Activated T-cell treated with anti-CD3 and anti-CD28 coated beads, Interleukin-2, amount 50 U/mL, for 4 hours (primary cell): ENCODE results near the gene LOXL4. TPM values are rescaled to one million over a fixed set of nuclear protein-coding genes. Genes with fewer than 3 reads are reported as not detected.
"Not testable (repeated sequence)": the region's sequence is repeated elsewhere in the genome, so short reads cannot be mapped to it uniquely, and the experiment has no call there.

Experiments used
- ATAC-seq, 2 donors: fragments of 200-7000 bp; cut with Tn5 transposase; one replicate each; pipeline ENCODE4 v1.10.0; 2021
- DNase-seq: peaks from one replicate; pipeline ENCODE4 v3.0.0-alpha.2; 2020
- H3K27me3 Mint-ChIP-seq: one replicate; pipeline ENCODE4 v1.8.0; 2021; ENCODE audit warnings: low read depth, mixed read lengths
- H3K36me3 Mint-ChIP-seq: one replicate; pipeline ENCODE4 v1.8.0; 2022; ENCODE audit warnings: mixed read lengths; ENCODE audit not compliant: insufficient read depth
- H3K4me1 Mint-ChIP-seq: one replicate; pipeline ENCODE4 v1.8.0; 2021; ENCODE audit warnings: low read depth, mixed read lengths
- H3K4me3 Mint-ChIP-seq: one replicate; pipeline ENCODE4 v1.8.0; 2021; ENCODE audit warnings: mild to moderate bottlenecking, moderate library complexity, mixed read lengths
- H3K9me3 Mint-ChIP-seq: one replicate; pipeline ENCODE4 v1.8.0; 2021; ENCODE audit warnings: mixed read lengths
- total RNA-seq, 3 donors: library from RNA; stranded (reverse); gene quantifications; one replicate each; pipeline ENCODE4 v1.2.1, GENCODE V29; 2021

LOXL4 gene
- total RNA-seq, 3 donors from 2014 or later: not detected

GRCh38 chr10:98252464-98252863 is 15.5 kb downstream of the LOXL4 start:
- Mint-ChIP-seq H3K36me3 (peaks cover 24% of the 10 kb centered on the region), H3K9me3 (no peaks in the 10 kb centered on the region), H3K4me1 (no peaks in the 10 kb centered on the region), H3K27me3 (no peaks in the 10 kb centered on the region), H3K4me3 (no peak overlapping the region)
- ATAC-seq (no peak), DNase-seq (no peak)

- H3K27me3 Mint-ChIP-seq: no peaks in the 10 kb centered on the region
- DNase-seq (no peak), ATAC-seq (no peak)
- peaks cover 25% of the 10 kb centered on the region for H3K36me3 Mint-ChIP-seq
- no peaks in the 10 kb centered on the region for H3K9me3 Mint-ChIP-seq
- H3K4me3 Mint-ChIP-seq: no peak overlapping the region
- no peaks in the 10 kb centered on the region for H3K4me1 Mint-ChIP-seq
These were observed 16.6 kb downstream of the LOXL4 start for GRCh38 chr10:98251399-98251798.

GRCh38 chr10:98249134-98249533 is 18.9 kb downstream of the LOXL4 start:
- Mint-ChIP-seq H3K36me3 (peaks cover 30% of the 10 kb centered on the region), H3K27me3 (no peaks in the 10 kb centered on the region), H3K4me3 (no peak overlapping the region), H3K9me3 (no peaks in the 10 kb centered on the region), H3K4me1 (no peaks in the 10 kb centered on the region)
- DNase-seq (no peak), ATAC-seq (no peak)

GRCh38 chr10:98248018-98248417 is 20.0 kb downstream of the LOXL4 start:
- no peaks in the 10 kb centered on the region for H3K4me1 Mint-ChIP-seq
- H3K36me3 Mint-ChIP-seq: peaks cover 35% of the 10 kb centered on the region
- no peaks in the 10 kb centered on the region for H3K9me3 Mint-ChIP-seq
- DNase-seq (no peak), ATAC-seq (no peak)
- no peak overlapping the region for H3K4me3 Mint-ChIP-seq
- H3K27me3 Mint-ChIP-seq: no peaks in the 10 kb centered on the region

GRCh38 chr10:98246911-98247805 is 20.8 kb downstream of the LOXL4 start:
- ATAC-seq (no peak), DNase-seq (no peak)
- H3K4me3 Mint-ChIP-seq: no peak overlapping the region
- H3K27me3 Mint-ChIP-seq: no peaks in the 10 kb centered on the region
- no peaks in the 10 kb centered on the region for H3K4me1 Mint-ChIP-seq
- H3K36me3 Mint-ChIP-seq: peaks cover 41% of the 10 kb centered on the region
- no peaks in the 10 kb centered on the region for H3K9me3 Mint-ChIP-seq

- peaks cover 40% of the 10 kb centered on the region for H3K36me3 Mint-ChIP-seq
- no peaks in the 10 kb centered on the region for H3K9me3 Mint-ChIP-seq
- H3K4me3 Mint-ChIP-seq: no peak overlapping the region
- no peaks in the 10 kb centered on the region for H3K27me3 Mint-ChIP-seq
- DNase-seq (no peak), ATAC-seq (no peak)
- H3K4me1 Mint-ChIP-seq: no peaks in the 10 kb centered on the region
These were observed 23.4 kb downstream of the LOXL4 start for GRCh38 chr10:98244586-98244985.

- peaks cover 42% of the 10 kb centered on the region for H3K36me3 Mint-ChIP-seq
- no peak for ATAC-seq
- H3K4me3 Mint-ChIP-seq: no peak overlapping the region
- no peaks in the 10 kb centered on the region for H3K27me3 Mint-ChIP-seq
- no peaks in the 10 kb centered on the region for H3K4me1 Mint-ChIP-seq
- no peak for DNase-seq
- H3K9me3 Mint-ChIP-seq: no peaks in the 10 kb centered on the region
These were observed 23.9 kb downstream of the LOXL4 start for GRCh38 chr10:98244141-98244540.

- Mint-ChIP-seq H3K36me3 (peaks cover 43% of the 10 kb centered on the region), H3K27me3 (no peaks in the 10 kb centered on the region), H3K9me3 (no peaks in the 10 kb centered on the region), H3K4me3 (no peak overlapping the region), H3K4me1 (no peaks in the 10 kb centered on the region)
- no peak for ATAC-seq
- DNase-seq: no peak
These were observed 25.2 kb downstream of the LOXL4 start for GRCh38 chr10:98242823-98243222.

- H3K4me1 Mint-ChIP-seq: no peaks in the 10 kb centered on the region
- no peak for DNase-seq
- no peaks in the 10 kb centered on the region for H3K27me3 Mint-ChIP-seq
- H3K9me3 Mint-ChIP-seq: no peaks in the 10 kb centered on the region
- H3K4me3 Mint-ChIP-seq: no peak overlapping the region
- peaks cover 51% of the 10 kb centered on the region for H3K36me3 Mint-ChIP-seq
- no peak for ATAC-seq
These were observed 27.5 kb downstream of the LOXL4 start for GRCh38 chr10:98240524-98240923.

- DNase-seq (no peak), ATAC-seq (no peak)
- Mint-ChIP-seq H3K4me1 (no peaks in the 10 kb centered on the region), H3K4me3 (no peak overlapping the region), H3K27me3 (no peaks in the 10 kb centered on the region), H3K36me3 (peaks cover 44% of the 10 kb centered on the region), H3K9me3 (no peaks in the 10 kb centered on the region)
These were observed 29.6 kb downstream of the LOXL4 start for GRCh38 chr10:98238391-98238790.

- Mint-ChIP-seq H3K4me1 (no peaks in the 10 kb centered on the region), H3K27me3 (no peaks in the 10 kb centered on the region), H3K9me3 (no peaks in the 10 kb centered on the region), H3K4me3 (no peak overlapping the region), H3K36me3 (peaks cover 44% of the 10 kb centered on the region)
- DNase-seq (no peak), ATAC-seq (no peak)
These were observed 31.1 kb downstream of the LOXL4 start for GRCh38 chr10:98236862-98237261.

- Mint-ChIP-seq H3K36me3 (peaks cover 43% of the 10 kb centered on the region), H3K4me3 (no peak overlapping the region), H3K4me1 (no peaks in the 10 kb centered on the region), H3K9me3 (no peaks in the 10 kb centered on the region), H3K27me3 (no peaks in the 10 kb centered on the region)
- ATAC-seq: no peak
- no peak for DNase-seq
These were observed 32.1 kb downstream of the LOXL4 start for GRCh38 chr10:98235846-98236245.

GRCh38 chr10:98231417-98231816 is 36.6 kb downstream of the LOXL4 start:
- no peaks in the 10 kb centered on the region for H3K27me3 Mint-ChIP-seq

GRCh38 chr10:98228266-98228665 is 39.7 kb downstream of the LOXL4 start:
- DNase-seq, H3K27me3 Mint-ChIP-seq, H3K4me3 Mint-ChIP-seq, H3K9me3 Mint-ChIP-seq, ATAC-seq: not testable (repeated sequence)
- peaks cover 20% of the 10 kb centered on the region for H3K4me1 Mint-ChIP-seq
- H3K36me3 Mint-ChIP-seq: peaks cover 46% of the 10 kb centered on the region

More at GRCh38 chr10:98231417-98231816, 36.6 kb downstream of the LOXL4 start:
- Mint-ChIP-seq H3K4me3 (no peak overlapping the region), H3K9me3 (no peaks in the 10 kb centered on the region), H3K4me1 (peaks cover 15% of the 10 kb centered on the region), H3K36me3 (peaks cover 45% of the 10 kb centered on the region)
- DNase-seq (no peak), ATAC-seq (no peak)

GRCh38 chr10:98227713-98228112 is 40.3 kb downstream of the LOXL4 start:
- H3K9me3 Mint-ChIP-seq, H3K4me3 Mint-ChIP-seq, ATAC-seq, DNase-seq, H3K27me3 Mint-ChIP-seq: not testable (repeated sequence)
- Mint-ChIP-seq H3K36me3 (peaks cover 44% of the 10 kb centered on the region), H3K4me1 (peaks cover 20% of the 10 kb centered on the region)
